Endothelial cell of umbilical vein (primary cell): ENCODE data around the gene LSM5. TPM values are rescaled to one million over a fixed set of nuclear protein-coding genes. Genes with fewer than 3 reads are reported as not detected.
A peak's percentile ranks its signal among the peaks of the same experiment; 100 is the strongest.

Experiments
- Bru-seq: library from RNA; stranded (reverse); fragments of 400-500 nt; gene quantifications from one replicate; lab custom pipeline; 2021; lab: Mats Ljungman, UMichigan
- BruChase-seq, 2 experiments: library from RNA; stranded (reverse); fragments of 400-500 nt; gene quantifications; one replicate each; lab custom pipeline; 2021; lab: Mats Ljungman, UMichigan
- BruUV-seq: library from RNA; stranded (reverse); fragments of 400-500 nt; replicated peaks from 2 replicates; lab custom pipeline; 2021; lab: Mats Ljungman, UMichigan
- CTCF ChIA-PET: fragments of 300-600, 350-600 bp; sonication (Branson Sonifier 250); formaldehyde crosslinking; loops from one replicate; lab custom pipeline; 2021; ENCODE audit warnings: antibody characterized with exemption, inconsistent platforms; lab: Charles Lee
- POLR2A ChIA-PET: fragments of 300-600, 350-600 bp; sonication (Branson Sonifier 250); formaldehyde crosslinking; loops from one replicate; lab custom pipeline; 2021; ENCODE audit warnings: antibody characterized with exemption, inconsistent platforms; lab: Charles Lee
- DNase-seq: peaks from one replicate; pipeline ENCODE4 v3.0.0-alpha.2; 2011; ENCODE audit warnings: low read depth, low spot score
- FAIRE-seq: peaks from 2 replicates; lab custom pipeline; 2011; peaks lifted over from hg19 to GRCh38; lab: Jason Lieb, UNC
- H2AFZ ChIP-seq: 2 replicates; pipeline ENCODE4 v1.6.0; 2012; ENCODE audit warnings: low read depth, low read length, control low read depth, inconsistent platforms
- H3K27ac ChIP-seq: 2 replicates; pipeline ENCODE4 v1.5.1; 2011; ENCODE audit warnings: low read depth, mild to moderate bottlenecking, control low read depth, low read length, moderate library complexity; ENCODE audit not compliant: insufficient read depth
- H3K27me3 ChIP-seq, 2 experiments: 2 replicates each; pipeline versions ENCODE4 v1.6.0 to v1.6.1; 2011; ENCODE audit warnings: low read length in 2 of 2, mixed read lengths in 1 of 2; ENCODE audit not compliant: control insufficient read depth in 2 of 2, insufficient read depth in 2 of 2
- H3K36me3 ChIP-seq, 2 experiments: 2 replicates in 1 of 2; 3 replicates in 1 of 2; pipeline ENCODE4 v1.5.1; 2011; ENCODE audit warnings: low read length in 2 of 2, mild to moderate bottlenecking in 1 of 2, moderate library complexity in 1 of 2; ENCODE audit not compliant: control insufficient read depth in 2 of 2, insufficient read depth in 2 of 2; ENCODE audit errors: extremely low read depth in 1 of 2
- H3K4me1 ChIP-seq: 3 replicates; pipeline ENCODE4 v1.5.1; 2011; ENCODE audit warnings: mild to moderate bottlenecking, low read length; ENCODE audit not compliant: control insufficient read depth, insufficient read depth; ENCODE audit errors: extremely low read depth
- H3K4me2 ChIP-seq: 2 replicates; pipeline ENCODE4 v1.6.1; 2011; ENCODE audit warnings: low read length, control low read depth, mixed read lengths; ENCODE audit not compliant: insufficient read depth
- H3K4me3 ChIP-seq, 3 experiments: fragments of 200-600 bp in 1 of 3; sonication (generic), shearing (Covaris generic) in 1 of 3; replicated peaks in 1 of 3; 2 replicates each; pipeline ENCODE4 v1.5.1; 2011 to 2016; ENCODE audit warnings: control low read depth in 3 of 3, low read length in 3 of 3, mild to moderate bottlenecking in 2 of 3, inconsistent platforms in 1 of 3, low read depth in 1 of 3, moderate library complexity in 1 of 3; ENCODE audit not compliant: insufficient read depth in 1 of 3
- H3K79me2 ChIP-seq: 2 replicates; pipeline ENCODE4 v1.6.0; 2012; ENCODE audit warnings: low read length, inconsistent platforms; ENCODE audit not compliant: control insufficient read depth, insufficient read depth
- H3K9ac ChIP-seq: replicated peaks from 2 replicates; pipeline ENCODE3; 2011; ENCODE audit warnings: low read length, control low read depth; ENCODE audit not compliant: insufficient read depth; ENCODE audit errors: extremely low read depth
- H3K9me1 ChIP-seq: replicated peaks from 3 replicates; pipeline ENCODE4 v1.6.0; 2011; ENCODE audit warnings: mild to moderate bottlenecking, low read length; ENCODE audit not compliant: control insufficient read depth, insufficient read depth; ENCODE audit errors: extremely low read depth
- H3K9me3 ChIP-seq: replicated peaks from 2 replicates; pipeline ENCODE4 v1.5.1; 2012; ENCODE audit warnings: low read length, inconsistent platforms; ENCODE audit not compliant: control insufficient read depth, insufficient read depth
- H4K20me1 ChIP-seq: replicated peaks from 2 replicates; pipeline ENCODE3; 2011; ENCODE audit warnings: mild to moderate bottlenecking, low read length; ENCODE audit not compliant: control insufficient read depth, insufficient read depth; ENCODE audit errors: extremely low read depth
- FOS ChIP-seq: IDR thresholded peaks from 2 replicates; pipeline ENCODE4 v1.6.1; 2011; ENCODE audit warnings: mild to moderate bottlenecking, low read length, moderate library complexity, borderline replicate concordance; ENCODE audit not compliant: insufficient read depth
- GATA2 ChIP-seq: IDR thresholded peaks from 2 replicates; pipeline ENCODE4 v1.7.0; 2011; ENCODE audit warnings: low read depth, mild to moderate bottlenecking, moderate library complexity, mixed read lengths, low read length; ENCODE audit not compliant: insufficient read length, insufficient read depth
- MAX ChIP-seq: IDR thresholded peaks from 2 replicates; pipeline ENCODE4 v1.6.1; 2011; ENCODE audit not compliant: insufficient read depth, insufficient read length
- POLR2A ChIP-seq: IDR thresholded peaks from 2 replicates; pipeline ENCODE4 v1.6.1; 2012; ENCODE audit warnings: low read depth, mild to moderate bottlenecking, control low read depth, low read length
- POLR2AphosphoS5 ChIP-seq: IDR thresholded peaks from 2 replicates; pipeline ENCODE4 v1.6.1; 2012; ENCODE audit warnings: low read depth, mild to moderate bottlenecking, control low read depth, low read length, moderate library complexity; ENCODE audit not compliant: insufficient read depth
- dilution Hi-C: fragments of 300-500 bp; cut with MboI; formaldehyde crosslinking; loops from one replicate; pipeline ENCODE4 v1.15.0; 2019; ENCODE audit warnings: low sequenced_read_pairs; ENCODE audit not compliant: extremely low pct_ligation_motif_present
- intact Hi-C: fragments of 100-400 bp; cut with micrococcal nuclease; formaldehyde crosslinking; loops from one replicate; pipeline ENCODE4 v1.10.0; 2022
- long read RNA-seq: library from polyadenylated mRNA; stranded (forward); transcript quantifications from one replicate; pipeline ENCODE4 v2.0.0, GENCODE V29; 2021
- polyA minus RNA-seq, 3 experiments: library from RNA; depleted of rRNA, polyadenylated mRNA; stranded (reverse); fragments of >200 nt; gene quantifications; 1 replicate in 1 of 3; 2 replicates in 2 of 3; pipeline ENCODE4 v1.2.3, GENCODE V29; 2011
- polyA plus RNA-seq, 4 experiments: library from polyadenylated mRNA; depleted of rRNA in 3 of 4; stranded (reverse) in 3 of 4; unstranded in 1 of 4; fragments of >200 nt; gene quantifications; 2 replicates each; pipeline versions ENCODE4 v1.2.1 to v1.2.3, GENCODE V29; 2011 to 2012; ENCODE audit warnings: missing spikeins in 1 of 4
- total RNA-seq: library from RNA; stranded (reverse); gene quantifications from 2 replicates; pipeline ENCODE4 v1.2.3, GENCODE V29; 2021

LSM5 gene
- total RNA-seq (63.3 and 68.1 TPM in 2 replicates), polyA plus RNA-seq (15.1 and 36.3 TPM in 2 replicates), polyA minus RNA-seq (9.8 and 15.1 TPM in 2 replicates), Bru-seq, nascent RNA (percentile 77 among the genes with signal in this experiment), BruChase-seq, experiment 1, labeled RNA remaining after a 6-hour chase (percentile 85 among the genes with signal in this experiment), BruChase-seq, experiment 2, labeled RNA remaining after a 2-hour chase (percentile 69 among the genes with signal in this experiment)
- polyA plus RNA-seq (2011; cell fraction: cytosol; rRNA removed): 30.2 and 54.4 TPM in 2 replicates
- 14.4 and 42.9 TPM in 2 replicates for polyA plus RNA-seq (2011; cell fraction: nucleus; rRNA removed)
- 42.1 and 85.1 TPM in 2 replicates for polyA plus RNA-seq (2012)
- 9.5 TPM for polyA minus RNA-seq (2011; cell fraction: cytosol; rRNA and poly(A)+ RNA removed)
- polyA minus RNA-seq (2011; cell fraction: nucleus; rRNA and poly(A)+ RNA removed): 9.1 and 15.1 TPM in 2 replicates
- long read RNA-seq, transcript LSM5-208 (5 exons, 2,258 nt): major isoform, 218 of 250 reads
- long read RNA-seq, transcript LSM5-204 (5 exons, 740 nt): minor isoform, 18 of 250 reads
- long read RNA-seq, partial matches to known transcripts: 2 of 250 reads
- long read RNA-seq, other reads (novel, unspliced or antisense): 10 of 250 reads

GRCh38 chr7:32490127-32490796 is at the start of gene LSM5:
Gene LSM5 (minus strand): TSS chr7:32490380. CDS start chr7:32490365, 15 bp downstream.
- H3K9ac ChIP-seq: peak within 1 kb of the TSS; percentile 57
- H3K4me2 ChIP-seq: peak within 1 kb of the TSS; percentile 86
- peak within 1 kb of the TSS; percentile 38 to 86 (median 73) for H3K4me3 ChIP-seq
- dilution Hi-C loops: no loop called here
- peak; percentile 94 for DNase-seq
- CTCF ChIA-PET: interaction anchor here (0.8 to 1.5 kb wide), 8 partner anchors 11 to 618 kb away, joined by 3 to 9 read pairs (median 4); no protein-coding TSS in a partner anchor
- TF ChIP-seq MAX (peak; percentile 60), POLR2AphosphoS5 (peak; percentile 89), GATA2 (no peak), POLR2A (peak; percentile 84), FOS (peak; percentile 23)
- H3K9me3 ChIP-seq: no peaks in the 10 kb centered on the region
- BruUV-seq: no TSS peak
- no peaks in the 10 kb centered on the region for H4K20me1 ChIP-seq
- POLR2A ChIA-PET: no interaction called here
- H3K4me1 ChIP-seq: peaks cover 11% of the 10 kb centered on the region
- peaks cover 13% of the 10 kb centered on the region for H3K79me2 ChIP-seq
- H3K27me3 ChIP-seq: no peaks in the 10 kb centered on the region
- intact Hi-C loops: loop anchor here (1.0 to 10.0 kb wide), 7 partner anchors 97 to 1235 kb away; partner anchors contain the start of genes KBTBD2 and NT5C3A
- no peaks in the 10 kb centered on the region for H3K9me1 ChIP-seq
- peak within 1 kb of the TSS; percentile 34 for H3K27ac ChIP-seq
- H2AFZ ChIP-seq: peak within 1 kb of the TSS; percentile 58
- FAIRE-seq: peak; percentile 76
- peaks cover 0 to 5% of the 10 kb centered on the region in 2 experiments for H3K36me3 ChIP-seq
